Measurements from ENCODE around the gene ATP1B1.

Gene ATP1B1

GRCh38 chr1:169180174-169180573, 73.7 kb downstream of the ATP1B1 start:
- FAIRE-seq (no peak), DNase-seq (ENCODE audit: insufficient read length, low spot score) (no peak)

Data from GM19239 (cell line).